Fibroblast of villous mesenchyme (primary cell): ENCODE data around the gene CHD9. TPM values are rescaled to one million over a fixed set of nuclear protein-coding genes. Genes with fewer than 3 reads are reported as not detected.
"Not testable (repeated sequence)": the region's sequence is repeated elsewhere in the genome, so short reads cannot be mapped to it uniquely, and the experiment has no call there.

Experiments used
- DNase-seq: peaks from one replicate; pipeline ENCODE4 v3.0.0-alpha.2; 2010; ENCODE audit warnings: low read depth
- H3K4me3 ChIP-seq: 2 replicates; pipeline ENCODE4 v1.5.1; 2011; ENCODE audit warnings: low read depth, mild to moderate bottlenecking, low read length
- total RNA-seq: library from RNA; depleted of rRNA; stranded (reverse); fragments of >200 nt; gene quantifications from 2 replicates; pipeline ENCODE4 v1.2.3, GENCODE V29; 2012
- TF ChIP-seq, protein P1 (sequence below): IDR thresholded peaks from 2 replicates; pipeline ENCODE4 v1.5.1; 2012; ENCODE audit warnings: low read depth, mild to moderate bottlenecking, low read length; ENCODE audit not compliant: insufficient read depth

The CHD9 gene
- total RNA-seq, 1 donor: 102 TPM

DNA sequence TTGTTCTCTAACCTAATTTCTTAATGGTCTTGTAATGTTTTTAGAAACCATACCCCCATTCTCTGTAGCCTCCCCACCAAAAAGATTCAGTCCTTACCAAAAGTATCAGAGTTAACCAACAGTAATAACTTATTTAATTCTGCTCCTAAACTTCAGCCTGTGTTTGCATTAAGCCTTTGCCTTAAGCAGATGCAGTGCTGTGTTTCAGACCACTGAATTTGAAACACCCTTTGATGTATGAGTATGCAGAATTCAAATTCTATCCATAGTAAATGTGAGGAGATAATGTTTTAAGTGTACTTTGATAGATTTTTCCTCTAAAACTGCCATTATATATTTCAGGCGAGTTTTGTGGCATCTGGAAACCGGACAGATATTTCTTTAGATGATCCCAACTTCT, 207.9 kb downstream of the CHD9 start:
- TF ChIP-seq, protein P1, sequence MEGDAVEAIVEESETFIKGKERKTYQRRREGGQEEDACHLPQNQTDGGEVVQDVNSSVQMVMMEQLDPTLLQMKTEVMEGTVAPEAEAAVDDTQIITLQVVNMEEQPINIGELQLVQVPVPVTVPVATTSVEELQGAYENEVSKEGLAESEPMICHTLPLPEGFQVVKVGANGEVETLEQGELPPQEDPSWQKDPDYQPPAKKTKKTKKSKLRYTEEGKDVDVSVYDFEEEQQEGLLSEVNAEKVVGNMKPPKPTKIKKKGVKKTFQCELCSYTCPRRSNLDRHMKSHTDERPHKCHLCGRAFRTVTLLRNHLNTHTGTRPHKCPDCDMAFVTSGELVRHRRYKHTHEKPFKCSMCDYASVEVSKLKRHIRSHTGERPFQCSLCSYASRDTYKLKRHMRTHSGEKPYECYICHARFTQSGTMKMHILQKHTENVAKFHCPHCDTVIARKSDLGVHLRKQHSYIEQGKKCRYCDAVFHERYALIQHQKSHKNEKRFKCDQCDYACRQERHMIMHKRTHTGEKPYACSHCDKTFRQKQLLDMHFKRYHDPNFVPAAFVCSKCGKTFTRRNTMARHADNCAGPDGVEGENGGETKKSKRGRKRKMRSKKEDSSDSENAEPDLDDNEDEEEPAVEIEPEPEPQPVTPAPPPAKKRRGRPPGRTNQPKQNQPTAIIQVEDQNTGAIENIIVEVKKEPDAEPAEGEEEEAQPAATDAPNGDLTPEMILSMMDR: no peak
- no peak overlapping the region for H3K4me3 ChIP-seq
- no peak for DNase-seq

DNA sequence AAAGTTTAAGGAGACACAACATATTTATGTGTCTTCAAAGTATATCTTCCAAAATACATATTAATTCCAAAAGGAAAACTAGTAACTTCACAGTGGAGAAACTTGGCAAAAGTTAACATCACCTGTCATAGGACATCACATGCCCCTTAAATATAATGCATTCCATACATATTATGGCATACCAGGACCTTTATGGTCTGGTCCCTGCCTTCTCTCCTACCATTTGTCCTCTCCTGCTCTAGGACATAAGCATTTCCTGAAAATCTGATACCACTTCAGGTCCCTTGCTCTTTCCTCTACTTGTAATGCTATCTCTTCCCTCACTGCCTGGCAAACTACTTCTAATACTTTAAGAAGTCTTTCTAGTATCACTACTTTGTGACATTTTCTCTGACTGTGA, 211.4 kb downstream of the CHD9 start:
- DNase-seq: no peak
- H3K4me3 ChIP-seq: no peak overlapping the region
- TF ChIP-seq, protein P1: no peak

DNA sequence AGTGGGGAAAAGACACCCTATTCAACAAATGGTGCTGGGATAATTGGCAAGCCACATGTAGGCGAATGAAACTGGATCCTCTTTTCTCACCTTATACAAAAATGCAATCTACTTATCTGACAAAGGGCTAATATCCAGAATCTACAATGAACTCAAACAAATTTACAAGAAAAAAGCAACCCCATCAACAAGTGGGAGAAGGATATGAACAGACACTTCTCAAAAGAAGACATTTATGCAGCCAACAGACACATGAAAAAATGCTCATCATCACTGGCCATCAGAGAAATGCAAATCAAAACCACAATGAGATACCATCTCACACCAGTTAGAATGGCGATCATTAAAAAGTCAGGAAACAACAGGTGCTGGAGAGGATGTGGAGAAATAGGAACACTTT, 223.7 kb downstream of the CHD9 start:
- DNase-seq, H3K4me3 ChIP-seq: not testable (repeated sequence)

DNA sequence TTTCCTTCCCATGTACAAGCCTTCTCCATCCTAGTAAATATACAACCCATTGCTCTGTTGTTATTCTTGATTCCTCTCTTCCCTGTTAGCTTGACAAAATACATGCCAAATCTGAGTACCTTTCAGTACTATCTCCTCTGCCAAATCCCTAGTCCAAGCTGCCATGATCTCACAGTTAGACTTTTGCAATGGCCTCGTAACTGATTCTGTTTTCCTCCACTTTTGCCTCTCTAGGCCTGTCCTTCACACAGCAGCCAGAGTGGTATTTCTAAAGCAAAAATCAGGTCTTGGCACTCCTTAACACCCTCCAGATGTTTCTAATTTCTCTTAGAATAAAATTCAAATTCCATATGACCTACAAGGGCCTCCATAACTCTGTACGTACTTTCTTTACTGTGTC, 226.5 kb downstream of the CHD9 start:
- no peak overlapping the region for H3K4me3 ChIP-seq
- DNase-seq: no peak
- TF ChIP-seq, protein P1: no peak

DNA sequence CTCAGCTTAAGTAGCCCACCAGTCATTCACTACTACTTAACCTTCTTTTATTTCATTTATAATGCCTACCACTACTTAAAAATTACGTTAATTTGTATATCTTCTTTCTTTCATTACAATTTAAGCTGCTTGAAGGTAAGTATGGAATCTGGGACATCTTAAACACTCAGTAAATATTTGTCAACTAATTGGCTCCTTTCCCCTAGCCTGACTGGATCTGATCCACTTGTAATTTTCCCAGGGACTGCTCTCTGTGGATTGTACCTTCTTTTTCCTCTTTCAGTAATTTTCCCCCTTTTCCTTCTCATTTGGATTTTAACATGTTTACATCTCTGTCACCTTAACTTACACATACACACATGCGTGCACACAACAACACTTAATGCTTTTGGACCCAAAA, 227.1 kb downstream of the CHD9 start:
- DNase-seq: no peak
- no peak overlapping the region for H3K4me3 ChIP-seq
- TF ChIP-seq, protein P1: no peak

DNA sequence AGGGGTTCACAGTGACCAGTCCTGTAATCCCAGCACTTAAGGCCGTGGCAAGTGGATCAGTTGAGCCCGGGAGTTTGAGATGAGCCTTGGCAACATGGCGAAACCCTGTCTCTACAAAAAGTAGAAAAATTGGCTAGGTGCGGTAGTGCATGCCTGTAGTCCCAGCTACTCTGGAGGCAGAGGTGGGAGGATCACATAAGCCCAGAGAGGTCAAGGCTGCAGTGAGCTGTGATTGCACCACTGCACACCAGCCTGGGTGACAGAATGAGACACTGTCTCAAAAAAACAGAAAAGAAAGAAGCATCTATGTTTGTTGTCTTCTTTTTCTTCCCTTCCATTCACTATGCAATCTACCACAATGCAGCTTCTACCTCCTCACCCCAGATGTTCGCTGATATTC, 227.5 kb downstream of the CHD9 start:
- no peak for DNase-seq
- TF ChIP-seq, protein P1: no peak
- no peak overlapping the region for H3K4me3 ChIP-seq

DNA sequence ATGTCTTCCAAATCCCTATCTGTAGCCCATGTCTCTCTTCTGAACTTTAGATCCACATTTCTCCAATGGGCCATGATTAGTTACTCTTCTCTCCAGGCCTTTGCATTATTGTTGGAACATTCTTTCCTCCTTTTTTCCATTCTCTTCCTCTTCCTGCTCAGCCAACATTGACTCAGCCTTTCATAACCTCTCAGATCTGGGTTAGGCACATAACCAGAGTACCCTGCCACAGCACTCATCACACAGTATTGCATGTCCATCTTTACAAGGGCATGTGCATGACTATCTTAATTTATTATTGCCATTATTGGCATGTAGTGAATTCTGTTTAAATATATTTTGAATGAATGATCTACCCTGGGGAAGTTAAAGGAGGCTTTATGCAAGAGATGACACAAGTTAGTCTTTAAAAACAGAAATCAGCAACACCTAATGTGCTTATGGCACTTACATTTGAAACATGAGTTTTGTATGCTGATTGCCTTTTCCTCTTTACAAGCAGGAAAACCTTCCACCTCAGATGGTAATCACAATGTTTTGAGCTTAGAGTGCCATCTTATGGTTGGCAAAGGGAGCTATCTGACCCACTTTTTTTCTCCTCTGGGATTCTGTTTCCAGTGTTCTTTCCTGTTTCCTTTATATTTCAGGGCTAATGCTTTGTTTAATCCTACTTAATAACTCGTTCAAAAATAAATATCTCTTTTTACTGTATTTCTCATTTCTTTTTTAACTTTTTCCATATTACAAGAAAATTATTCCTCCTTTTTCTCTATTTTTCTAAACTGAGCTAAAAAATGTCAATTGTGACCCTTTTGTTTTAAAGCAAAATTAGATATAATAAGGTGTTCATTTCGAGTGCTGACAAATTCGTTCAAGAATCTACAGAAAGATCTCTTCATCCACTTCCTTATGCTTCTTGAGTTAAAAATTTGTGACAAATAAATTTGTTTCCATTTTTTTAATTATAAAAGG, 228.5 kb downstream of the CHD9 start:
- TF ChIP-seq, protein P1: peak; percentile 51
- no peak overlapping the region for H3K4me3 ChIP-seq
- DNase-seq: peak; percentile 44
